ENCODE results near the gene NDUFA7. TPM values are rescaled to one million over a fixed set of nuclear protein-coding genes. Genes with fewer than 3 reads are reported as not detected.

The NDUFA7 gene
- 51.1 and 51.8 TPM in 2 replicates for total RNA-seq

DNA sequence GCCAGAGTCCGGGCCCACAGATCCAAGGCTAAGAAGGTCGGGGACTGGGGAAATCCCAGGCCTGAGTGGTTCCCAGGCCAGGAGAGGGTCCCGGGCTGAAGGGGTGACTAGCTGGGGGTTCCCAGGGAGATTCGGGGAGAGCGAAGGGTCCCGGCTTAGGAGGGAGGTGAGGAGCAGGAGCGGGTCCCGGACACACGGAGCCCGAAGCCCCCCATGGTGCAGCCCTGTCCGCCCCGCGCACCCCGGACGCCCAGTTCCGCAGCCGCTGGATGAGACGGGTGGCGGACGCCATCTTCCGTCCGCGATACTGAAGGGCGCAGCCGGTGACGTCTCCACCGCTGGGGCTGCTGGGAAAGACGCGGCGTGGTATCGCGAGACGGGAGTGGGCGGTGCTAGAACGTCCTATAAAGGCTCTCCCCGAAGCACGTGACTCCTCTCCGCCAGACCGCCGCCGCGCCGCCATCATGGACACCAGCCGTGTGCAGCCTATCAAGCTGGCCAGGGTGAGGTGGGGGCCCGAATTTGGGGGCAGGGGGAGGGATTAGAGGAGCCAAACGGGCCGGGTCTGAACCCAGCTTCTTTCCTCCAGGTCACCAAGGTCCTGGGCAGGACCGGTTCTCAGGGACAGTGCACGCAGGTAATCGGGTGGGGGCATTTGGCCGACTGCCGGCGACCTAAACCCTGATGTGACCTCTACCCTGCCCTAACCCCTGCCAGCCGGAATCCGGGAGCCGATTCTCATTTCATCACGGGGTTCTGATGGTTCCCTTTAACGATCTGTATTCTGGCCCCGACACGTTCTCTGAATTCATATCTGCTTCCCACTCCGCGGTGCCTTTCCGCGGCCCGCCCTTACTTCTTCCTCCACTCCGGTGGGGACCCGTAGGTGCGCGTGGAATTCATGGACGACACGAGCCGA, at the start of gene NDUFA7, which contains the start of gene RPS28:
TSS of gene NDUFA7 (minus strand) at position 309 of the 919 bp plus-strand sequence. CDS start at position 292, 17 bp downstream.
TSS of gene RPS28 (plus strand) at position 430 of the 919 bp plus-strand sequence. CDS start at position 465, 35 bp downstream.
- intact Hi-C loops (cut with micrococcal nuclease), result loop anchor here (1.0 to 5.0 kb wide), 7 partner anchors 13 to 378 kb away; partner anchors contain the start of genes CD320, KANK3, MARCHF2 and RAB11B

GRCh38 chr19:8370176-8371010, 49.2 kb upstream of the NDUFA7 start:
- H3K36me3 Mint-ChIP-seq (ENCODE audit: low read depth), result no peaks in the 10 kb centered on the region
- peaks cover 6% of the 10 kb centered on the region for H3K4me1 Mint-ChIP-seq (ENCODE audit: low read depth)
- H3K9me3 Mint-ChIP-seq, result no peaks in the 10 kb centered on the region
- intact Hi-C loops (cut with micrococcal nuclease), result no loop called here
- H3K4me3 Mint-ChIP-seq, result no peak overlapping the region
- DNase-seq (ENCODE audit: low spot score), result no peak
- H3K27me3 Mint-ChIP-seq (ENCODE audit: insufficient read depth), result peaks cover 19% of the 10 kb centered on the region
- no peak overlapping the region for H3K27ac Mint-ChIP-seq

More for the DNA sequence above, at the start of gene NDUFA7, which contains the start of gene RPS28:
- Mint-ChIP-seq H3K4me1 (ENCODE audit: low read depth) (peaks cover 31% of the 10 kb centered on the region), H3K27ac (peak within 1 kb of the TSS; percentile 99), H3K9me3 (no peaks in the 10 kb centered on the region), H3K27me3 (ENCODE audit: insufficient read depth) (no peaks in the 10 kb centered on the region), H3K4me3 (peak within 1 kb of the TSS; percentile 100), H3K36me3 (ENCODE audit: low read depth) (peaks cover 20% of the 10 kb centered on the region)
- peak; percentile 96 for DNase-seq (ENCODE audit: low spot score)

GRCh38 chr19:8367327-8368001, 46.3 kb upstream of the NDUFA7 start:
- intact Hi-C loops (cut with micrococcal nuclease), result no loop called here
- no peak overlapping the region for H3K4me3 Mint-ChIP-seq
- peaks cover 16% of the 10 kb centered on the region for H3K4me1 Mint-ChIP-seq (ENCODE audit: low read depth)
- H3K9me3 Mint-ChIP-seq, result no peaks in the 10 kb centered on the region
- H3K27me3 Mint-ChIP-seq (ENCODE audit: insufficient read depth), result peaks cover 27% of the 10 kb centered on the region
- H3K36me3 Mint-ChIP-seq (ENCODE audit: low read depth), result no peaks in the 10 kb centered on the region
- no peak for DNase-seq (ENCODE audit: low spot score)
- H3K27ac Mint-ChIP-seq, result peak overlapping the region; percentile 52

DNA sequence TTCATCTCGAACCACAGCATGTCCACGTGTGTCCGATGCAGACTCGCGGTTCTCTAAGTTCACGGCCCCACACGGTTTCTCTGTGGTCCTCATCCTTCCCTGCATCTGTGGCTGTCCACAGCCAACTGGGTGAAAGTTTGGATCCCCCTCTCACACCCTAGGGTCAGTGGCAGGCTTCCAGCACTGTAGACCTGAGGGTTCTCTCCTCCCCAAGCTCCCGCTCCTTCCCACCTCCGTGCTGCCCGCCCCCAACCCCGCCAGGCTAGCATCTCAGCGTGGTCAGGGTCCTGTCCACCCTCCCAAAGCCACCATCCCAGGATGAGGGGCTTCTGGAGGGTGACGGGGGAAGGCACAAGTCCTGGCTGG, 45.8 kb upstream of the NDUFA7 start:
- no peak overlapping the region for H3K4me3 Mint-ChIP-seq
- DNase-seq (ENCODE audit: low spot score), result no peak
- H3K36me3 Mint-ChIP-seq (ENCODE audit: low read depth), result no peaks in the 10 kb centered on the region
- no peaks in the 10 kb centered on the region for H3K9me3 Mint-ChIP-seq
- H3K27ac Mint-ChIP-seq, result peak overlapping the region; percentile 52
- H3K27me3 Mint-ChIP-seq (ENCODE audit: insufficient read depth), result peaks cover 30% of the 10 kb centered on the region
- peaks cover 16% of the 10 kb centered on the region for H3K4me1 Mint-ChIP-seq (ENCODE audit: low read depth)
- intact Hi-C loops (cut with micrococcal nuclease), result no loop called here

DNA sequence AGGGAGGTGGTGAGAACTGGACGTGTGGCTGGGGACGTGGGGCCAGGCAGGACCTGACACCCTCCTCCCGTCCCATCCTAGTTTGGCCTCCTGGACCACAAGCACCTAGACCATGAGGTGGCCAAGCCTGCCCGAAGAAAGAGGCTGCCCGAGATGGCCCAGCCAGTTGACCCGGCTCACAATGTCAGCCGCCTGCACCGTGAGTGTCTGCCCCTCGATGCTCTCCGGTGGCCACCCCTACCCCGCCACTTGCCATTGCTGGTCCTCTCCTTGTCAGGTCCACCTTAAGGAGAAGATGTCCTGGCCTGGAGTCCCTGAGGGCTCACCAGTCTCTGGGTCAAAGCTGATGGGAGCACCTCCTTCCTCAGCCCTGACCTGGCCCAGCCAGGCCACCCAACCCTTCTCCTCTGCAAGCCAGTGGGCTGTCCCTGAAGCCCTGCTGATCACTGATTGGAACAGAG, 45.0 kb upstream of the NDUFA7 start:
- no peaks in the 10 kb centered on the region for H3K9me3 Mint-ChIP-seq
- no peak overlapping the region for H3K4me3 Mint-ChIP-seq
- peaks cover 30% of the 10 kb centered on the region for H3K27me3 Mint-ChIP-seq (ENCODE audit: insufficient read depth)

GRCh38 chr19:8363803-8364771, 42.9 kb upstream of the NDUFA7 start, which contains the start of gene ANGPTL4:
ANGPTL4 (plus strand) TSS chr19:8364155; CDS start chr19:8364322, 167 bp downstream.
- H3K4me3 Mint-ChIP-seq, result peak within 1 kb of the TSS; percentile 86
- DNase-seq (ENCODE audit: low spot score), result peak; percentile 59
- peaks cover 16% of the 10 kb centered on the region for H3K4me1 Mint-ChIP-seq (ENCODE audit: low read depth)
- intact Hi-C loops (cut with micrococcal nuclease), result loop anchor here (1.0 kb wide), 1 partner anchor 26 kb away; the partner anchor contains the start of gene RAB11B
- no peaks in the 10 kb centered on the region for H3K9me3 Mint-ChIP-seq
- no peaks in the 10 kb centered on the region for H3K36me3 Mint-ChIP-seq (ENCODE audit: low read depth)
- H3K27ac Mint-ChIP-seq, result peak within 1 kb of the TSS; percentile 86
- H3K27me3 Mint-ChIP-seq (ENCODE audit: insufficient read depth), result peaks cover 30% of the 10 kb centered on the region

More for the DNA sequence above, 45.0 kb upstream of the NDUFA7 start:
- Mint-ChIP-seq H3K4me1 (ENCODE audit: low read depth) (peaks cover 16% of the 10 kb centered on the region), H3K27ac (no peak overlapping the region), H3K36me3 (ENCODE audit: low read depth) (no peaks in the 10 kb centered on the region)
- intact Hi-C loops (cut with micrococcal nuclease), result no loop called here
- DNase-seq (ENCODE audit: low spot score), result no peak

DNA sequence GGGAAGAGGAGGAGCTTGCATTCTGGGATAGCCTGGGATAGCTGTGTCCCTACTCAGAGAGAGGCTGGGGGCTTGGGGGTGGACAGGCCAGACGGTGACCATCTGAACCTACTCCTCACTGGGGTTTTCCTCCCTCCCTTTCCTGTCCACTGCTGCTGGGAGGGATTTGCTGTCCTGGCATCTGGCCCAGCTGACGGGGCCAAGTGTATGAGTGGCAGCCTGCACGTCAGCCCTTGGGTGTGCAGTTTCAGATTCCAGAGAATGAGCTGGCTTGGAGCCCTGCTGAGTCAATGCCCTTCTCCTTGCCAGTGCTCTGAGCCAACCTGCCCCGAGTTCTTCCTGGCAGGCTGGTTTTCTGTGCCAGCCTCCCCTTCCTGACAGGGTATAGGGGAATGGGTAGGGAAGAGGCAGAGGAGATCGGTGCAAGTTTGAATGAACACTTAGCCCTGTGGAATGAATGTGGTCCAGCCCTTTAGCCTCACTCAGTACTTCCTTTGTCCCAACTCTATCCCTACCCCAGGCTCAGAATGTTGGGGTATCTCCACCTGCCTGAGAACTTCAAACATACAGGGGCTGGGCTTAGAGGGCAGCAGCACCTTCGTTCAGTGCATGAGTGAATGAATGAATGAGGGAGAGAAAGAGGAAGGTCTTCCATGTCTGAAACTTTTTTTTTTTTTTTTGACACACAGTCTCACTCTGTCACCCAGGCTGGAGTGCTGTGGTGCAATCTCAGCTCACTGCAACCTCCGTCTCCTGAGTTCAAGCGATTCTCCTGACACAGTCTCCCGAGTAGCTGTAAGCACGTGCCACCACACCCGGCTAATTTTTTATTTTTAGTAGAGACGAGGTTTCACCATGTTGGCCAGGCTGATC, 41.0 kb upstream of the NDUFA7 start:
- H3K4me3 Mint-ChIP-seq, result peak overlapping the region; percentile 19
- H3K36me3 Mint-ChIP-seq (ENCODE audit: low read depth), result no peaks in the 10 kb centered on the region
- no peak for DNase-seq (ENCODE audit: low spot score)
- no peak overlapping the region for H3K27ac Mint-ChIP-seq
- no peaks in the 10 kb centered on the region for H3K9me3 Mint-ChIP-seq
- peaks cover 9% of the 10 kb centered on the region for H3K4me1 Mint-ChIP-seq (ENCODE audit: low read depth)
- intact Hi-C loops (cut with micrococcal nuclease), result no loop called here
- H3K27me3 Mint-ChIP-seq (ENCODE audit: insufficient read depth), result peaks cover 24% of the 10 kb centered on the region

- Mint-ChIP-seq H3K4me1 (ENCODE audit: low read depth) (peaks cover 18% of the 10 kb centered on the region), H3K27me3 (ENCODE audit: insufficient read depth) (peaks cover 13% of the 10 kb centered on the region), H3K4me3 (no peak overlapping the region), H3K27ac (no peak overlapping the region), H3K36me3 (ENCODE audit: low read depth) (no peaks in the 10 kb centered on the region), H3K9me3 (no peaks in the 10 kb centered on the region)
- no peak for DNase-seq (ENCODE audit: low spot score)
- intact Hi-C loops (cut with micrococcal nuclease), result no loop called here
These were observed 39.0 kb upstream of the NDUFA7 start for GRCh38 chr19:8360196-8360595.

- peaks cover 11% of the 10 kb centered on the region for H3K27me3 Mint-ChIP-seq (ENCODE audit: insufficient read depth)
- H3K27ac Mint-ChIP-seq, result no peak overlapping the region
- H3K36me3 Mint-ChIP-seq (ENCODE audit: low read depth), result no peaks in the 10 kb centered on the region
- no peak for DNase-seq (ENCODE audit: low spot score)
- H3K4me3 Mint-ChIP-seq, result no peak overlapping the region
- intact Hi-C loops (cut with micrococcal nuclease), result no loop called here
- H3K9me3 Mint-ChIP-seq, result no peaks in the 10 kb centered on the region
- H3K4me1 Mint-ChIP-seq (ENCODE audit: low read depth), result peaks cover 18% of the 10 kb centered on the region
These were observed 37.8 kb upstream of the NDUFA7 start for GRCh38 chr19:8358948-8359347.

- intact Hi-C loops (cut with micrococcal nuclease), result no loop called here
- Mint-ChIP-seq H3K4me1 (ENCODE audit: low read depth) (peaks cover 9% of the 10 kb centered on the region), H3K9me3 (no peaks in the 10 kb centered on the region), H3K27me3 (ENCODE audit: insufficient read depth) (peaks cover 8% of the 10 kb centered on the region), H3K27ac (no peak overlapping the region), H3K4me3 (no peak overlapping the region), H3K36me3 (ENCODE audit: low read depth) (no peaks in the 10 kb centered on the region)
- no peak for DNase-seq (ENCODE audit: low spot score)
These were observed 35.9 kb upstream of the NDUFA7 start for GRCh38 chr19:8357007-8357521.
